ENCODE data around the gene ETV6.

DNA sequence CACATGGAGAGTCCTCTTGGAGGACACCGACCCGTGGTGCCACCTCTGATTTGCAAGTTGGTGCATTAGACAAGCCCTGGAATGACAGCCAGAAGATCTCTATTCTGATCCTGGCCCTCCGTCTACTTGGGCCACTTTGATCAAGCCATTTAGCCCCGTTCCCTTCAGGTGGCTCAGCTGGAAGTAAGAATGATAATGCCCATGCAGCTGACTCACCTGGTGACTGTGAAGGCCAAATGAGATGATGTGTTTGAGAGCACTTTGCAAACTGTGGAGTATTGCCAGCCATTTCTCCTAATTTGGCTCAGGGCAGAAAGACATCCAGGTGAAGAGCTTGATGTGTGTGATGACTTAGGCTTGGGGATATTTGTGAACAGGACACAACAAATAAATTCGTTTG lies 165.9 kb downstream of the ETV6 start:
- TF ChIP-seq CTCF (IDR thresholded peaks at IDR 0.05) (no peak), POLR2A (IDR thresholded peaks at IDR 0.05) (no peak)

Measured in testis (tissue), 2 donors.